ENCODE data around the gene SLC16A7.

Gene SLC16A7

DNA sequence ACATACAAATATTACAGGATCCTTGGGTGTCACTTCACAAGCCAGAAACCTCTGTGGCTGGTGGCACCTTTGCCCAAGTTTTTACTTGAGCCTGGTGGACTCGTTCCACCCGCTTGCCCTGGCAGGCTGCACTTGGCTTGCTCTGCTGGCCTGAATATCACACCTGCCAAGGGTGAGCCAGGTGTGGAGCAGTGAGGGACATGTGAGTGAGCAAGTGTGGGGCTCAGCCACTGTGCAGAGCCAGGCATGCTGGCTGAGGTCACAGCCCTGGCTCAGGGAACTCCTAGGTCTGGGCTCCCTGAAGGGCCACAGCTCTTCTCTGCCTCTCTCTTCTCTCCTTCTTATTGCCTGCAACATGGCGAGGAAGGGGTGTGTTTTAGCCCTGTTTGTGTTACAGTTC lies 82.0 kb downstream of the SLC16A7 start:
- no peak for DNase-seq

DNA sequence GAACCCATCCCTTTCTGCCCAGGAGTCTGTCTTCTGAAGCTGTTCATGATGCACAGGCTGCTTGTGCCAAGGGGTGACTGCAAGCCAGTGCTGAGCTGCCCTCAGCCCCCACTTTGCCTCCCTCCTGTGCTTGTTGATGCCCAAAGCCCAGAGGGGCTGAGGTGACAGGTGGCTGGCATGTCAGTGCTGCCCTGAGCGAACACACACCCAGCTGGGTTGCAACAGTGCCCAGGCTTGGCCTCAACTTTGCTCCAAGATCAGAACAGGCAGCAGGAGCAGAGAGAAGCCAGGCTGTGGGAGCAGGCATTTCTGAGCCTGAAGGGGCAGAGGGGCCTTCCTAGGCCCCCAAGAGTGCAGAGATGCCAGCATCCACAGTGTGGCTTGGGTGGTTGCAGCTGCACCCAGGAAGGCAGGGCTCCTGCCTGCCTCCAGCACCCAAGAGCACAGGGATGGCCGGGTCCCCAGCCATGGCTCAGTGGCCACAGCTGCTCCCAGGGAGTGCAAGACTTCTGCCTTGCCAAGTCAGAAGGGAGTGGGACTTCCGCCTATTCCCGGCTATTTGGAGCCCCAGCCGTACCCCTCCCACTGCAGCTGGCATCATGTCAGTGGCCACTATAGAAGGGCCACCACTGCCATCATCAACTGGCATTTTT lies 83.1 kb downstream of the SLC16A7 start:
- no peak for DNase-seq

DNA sequence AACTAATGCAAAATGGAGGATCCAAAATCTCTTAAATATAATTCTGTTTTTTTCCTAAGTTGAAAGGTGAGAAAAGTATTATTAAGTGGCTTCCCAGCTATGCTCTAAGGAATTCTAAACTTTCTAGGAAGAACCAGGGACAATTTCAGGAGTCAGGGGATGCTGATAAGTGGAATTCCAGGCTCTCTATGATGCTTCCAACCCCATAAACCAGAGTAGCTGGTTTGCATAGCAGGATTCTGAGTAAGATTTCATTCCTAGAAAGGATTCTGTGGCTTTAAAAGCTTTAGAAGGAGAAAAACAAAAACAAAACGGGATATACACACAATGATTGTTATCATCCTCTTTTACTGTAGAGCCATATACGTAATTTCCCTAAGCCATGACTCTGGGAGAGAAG lies 93.9 kb downstream of the SLC16A7 start:
- DNase-seq: no peak

DNA sequence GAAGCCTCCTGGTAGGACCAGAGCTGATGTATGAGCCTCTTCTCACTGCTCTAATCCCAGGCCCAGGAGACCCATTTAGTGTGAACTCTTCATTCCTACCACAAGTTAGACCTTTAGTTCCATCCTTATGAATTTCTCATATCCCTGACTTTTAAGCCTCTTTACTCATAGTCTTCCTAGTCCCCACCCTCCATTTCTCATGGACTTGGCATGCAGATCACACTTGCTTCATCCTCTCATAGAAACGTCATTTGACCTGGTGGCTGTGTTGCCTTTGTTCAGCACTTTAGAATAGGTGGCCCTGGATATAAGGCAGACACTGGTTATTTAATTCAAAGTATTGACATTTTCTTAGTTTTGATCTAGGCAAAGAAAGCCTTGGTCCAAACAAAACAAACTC lies 99.5 kb downstream of the SLC16A7 start:
- DNase-seq: no peak

DNA sequence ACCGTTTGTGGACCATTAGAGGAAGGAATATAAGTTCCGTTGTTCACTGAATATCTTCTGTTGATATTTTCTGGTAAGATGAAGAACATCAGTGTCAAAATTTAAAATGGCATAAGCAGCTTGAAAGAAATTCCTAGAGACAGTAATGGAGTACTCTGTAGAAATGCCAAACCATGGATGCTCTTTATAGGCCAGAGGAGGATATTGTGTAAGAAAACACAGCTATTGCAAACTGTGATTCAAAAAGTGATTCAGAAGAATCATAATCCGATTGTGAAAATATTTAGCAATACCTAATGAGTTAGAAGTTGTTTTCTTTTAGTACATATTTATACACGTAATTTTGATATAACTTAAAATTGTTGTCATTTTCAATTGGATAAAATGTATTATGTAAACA lies 102.8 kb downstream of the SLC16A7 start:
- no peak for DNase-seq

DNA sequence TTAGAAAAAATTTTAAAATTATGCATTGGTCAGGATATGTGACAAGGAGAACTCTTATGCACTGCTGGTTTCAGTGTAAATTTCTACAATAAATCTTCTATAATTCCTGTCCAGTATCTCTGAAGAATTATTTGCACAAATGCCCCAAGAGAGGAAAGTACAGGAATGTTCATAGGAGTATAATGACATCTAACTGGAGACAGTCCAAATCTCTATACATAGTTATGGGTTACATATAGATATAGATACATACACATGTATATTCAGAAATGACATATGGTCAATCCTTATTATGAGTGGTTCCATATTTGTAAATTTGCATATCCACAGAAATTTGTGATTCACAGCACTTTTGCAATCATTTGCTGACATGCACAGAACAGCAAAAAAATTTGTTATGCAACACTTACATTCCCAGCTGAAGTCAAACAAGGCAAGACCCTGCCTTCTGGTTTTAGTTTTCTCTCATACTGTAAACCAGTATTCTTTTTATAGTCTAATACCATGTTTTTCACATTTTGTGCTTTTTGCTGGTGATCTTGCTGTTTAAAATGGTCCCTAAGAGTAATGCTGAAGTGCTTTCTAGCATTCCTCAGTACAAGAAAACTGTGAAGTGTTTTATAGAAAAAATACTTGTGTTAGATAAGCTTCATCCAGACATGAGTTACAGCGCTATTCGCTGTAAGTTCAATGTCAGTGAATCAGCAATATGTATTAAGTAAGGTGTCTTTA lies 103.8 kb downstream of the SLC16A7 start:
- no peak for DNase-seq

DNA sequence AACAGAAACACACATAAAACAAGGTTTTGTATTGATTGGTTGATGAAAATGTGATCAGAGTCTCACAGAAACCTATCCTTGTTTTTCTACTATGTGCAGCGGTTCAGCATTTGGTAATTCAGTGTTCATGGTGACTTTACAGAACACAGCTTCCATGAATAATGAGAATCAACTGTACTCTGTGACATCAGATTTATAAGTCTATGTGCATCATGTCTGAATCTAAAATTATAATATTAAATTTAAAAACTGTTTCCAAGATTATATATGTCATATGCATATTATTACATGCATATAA lies 104.3 kb downstream of the SLC16A7 start:
- no peak for DNase-seq

DNA sequence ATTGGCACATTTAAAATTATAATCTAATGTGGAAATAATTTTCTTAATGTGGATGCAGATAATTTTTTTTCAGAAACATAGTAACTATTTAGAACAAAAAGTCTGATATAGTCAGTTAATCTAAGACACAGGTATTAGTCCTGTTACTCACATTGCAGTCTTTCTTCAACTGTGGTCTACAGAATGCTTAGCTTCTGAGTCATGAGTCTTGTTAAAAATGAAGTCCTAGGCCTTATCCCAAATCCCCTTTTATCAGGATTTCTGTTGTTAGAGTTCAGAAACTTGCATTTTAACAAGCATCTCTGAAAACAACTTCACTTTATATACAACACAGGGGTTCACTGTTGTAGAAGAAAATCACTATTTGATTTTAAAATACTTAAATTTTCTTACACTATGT lies 112.2 kb downstream of the SLC16A7 start:
- no peak for DNase-seq

DNA sequence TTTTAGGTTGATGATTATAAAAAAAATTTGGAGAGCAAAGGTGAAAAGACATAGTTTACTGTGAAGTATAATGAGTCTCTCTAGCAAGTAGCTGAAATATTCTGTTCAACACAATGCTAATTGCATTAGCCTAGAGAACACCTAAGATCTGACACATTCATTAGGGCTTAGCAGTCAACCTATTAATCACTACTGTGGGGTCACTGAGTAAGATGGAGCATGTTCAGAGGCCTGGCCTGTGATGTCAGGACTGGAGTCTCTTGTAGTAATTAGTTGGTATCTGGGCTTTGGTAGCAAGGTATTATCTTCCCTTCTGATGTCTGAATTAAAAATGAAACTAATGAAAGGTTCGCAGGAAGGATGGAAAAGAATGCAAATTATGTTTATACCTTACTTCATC lies 112.7 kb downstream of the SLC16A7 start:
- no peak for DNase-seq

DNA sequence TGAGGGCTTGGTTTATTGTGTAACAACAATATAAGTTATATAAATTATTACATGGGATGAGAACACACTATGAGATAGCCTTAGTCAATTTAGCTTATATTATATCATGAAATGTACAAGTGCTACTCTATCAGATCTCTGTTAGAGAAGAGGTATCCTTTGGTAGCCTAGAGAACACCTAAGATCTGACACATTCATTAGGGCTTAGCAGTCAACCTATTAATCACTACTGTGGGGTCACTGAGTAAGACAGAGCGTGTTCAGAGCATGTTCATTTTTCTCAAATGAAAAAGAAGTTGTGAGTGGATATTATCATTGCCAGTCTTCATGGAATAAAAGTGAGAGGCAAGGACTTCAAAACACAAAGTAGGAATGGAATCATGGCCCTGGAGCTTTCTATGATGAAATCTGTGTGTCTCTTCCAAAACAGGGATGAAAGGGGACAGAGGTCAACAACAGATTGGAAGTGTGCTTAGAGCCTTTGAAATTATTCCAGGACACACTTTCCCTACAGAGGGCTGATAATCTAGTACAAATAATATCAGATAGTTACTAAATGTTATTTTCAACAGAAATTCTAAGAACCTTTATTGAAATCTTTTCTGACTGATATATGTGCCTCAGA lies 114.3 kb downstream of the SLC16A7 start:
- no peak for DNase-seq

DNA sequence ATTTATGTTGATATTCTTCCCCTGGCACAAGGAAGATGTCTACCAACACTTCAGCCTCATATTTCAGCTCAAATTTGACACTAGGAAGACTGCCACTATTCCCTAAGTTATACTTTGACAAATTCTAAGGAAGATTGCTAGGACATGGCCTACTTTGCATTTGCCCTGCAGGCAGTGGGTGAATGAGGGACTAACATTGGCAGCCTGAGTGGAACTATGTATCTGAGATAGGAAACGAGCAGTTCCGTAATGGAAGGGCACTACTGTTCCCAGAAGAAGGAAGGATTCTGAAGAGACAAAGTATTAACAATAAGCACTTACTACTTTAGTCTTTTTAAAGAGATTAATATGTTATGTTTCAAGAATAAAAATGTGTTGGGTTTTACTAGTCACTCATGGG lies 115.1 kb downstream of the SLC16A7 start:
- DNase-seq: no peak

DNA sequence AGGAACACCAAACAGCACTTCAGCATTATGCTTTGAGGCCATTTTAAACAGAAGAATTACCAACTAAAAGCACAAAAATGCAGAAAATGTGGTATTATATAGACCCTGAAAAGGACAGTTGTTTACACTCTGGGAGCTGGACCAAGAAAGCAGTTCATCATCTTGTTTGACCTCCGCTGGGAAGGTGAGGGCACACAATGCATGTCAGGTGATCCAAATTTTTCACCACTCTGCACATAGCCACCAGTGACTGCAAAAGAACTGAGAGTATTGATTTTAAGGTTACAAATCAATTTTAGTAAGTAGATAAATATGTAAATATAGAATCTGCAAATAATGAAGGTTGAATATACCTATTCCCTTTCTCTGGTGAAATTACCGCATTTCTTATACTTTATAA lies 119.6 kb downstream of the SLC16A7 start:
- no peak for DNase-seq

DNA sequence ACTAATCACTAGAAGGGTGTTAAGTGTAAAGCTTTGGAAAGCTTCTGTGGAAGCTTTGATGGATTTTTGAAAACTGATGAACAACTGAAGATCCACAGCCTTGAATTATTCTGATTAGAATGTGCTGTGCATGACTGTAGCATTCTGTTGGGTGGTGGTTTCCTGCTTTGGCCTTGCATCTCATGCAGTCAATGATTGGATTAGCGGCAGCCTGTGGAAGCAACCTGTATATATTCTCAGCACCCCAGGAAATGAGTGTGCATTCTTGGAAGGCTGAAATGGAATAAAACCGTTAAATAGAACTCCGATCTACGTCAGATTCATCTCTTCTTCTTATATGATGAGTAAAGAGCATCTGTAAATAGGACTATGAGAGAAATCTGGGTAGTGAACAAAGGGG lies 120.2 kb downstream of the SLC16A7 start:
- no peak for DNase-seq

DNA sequence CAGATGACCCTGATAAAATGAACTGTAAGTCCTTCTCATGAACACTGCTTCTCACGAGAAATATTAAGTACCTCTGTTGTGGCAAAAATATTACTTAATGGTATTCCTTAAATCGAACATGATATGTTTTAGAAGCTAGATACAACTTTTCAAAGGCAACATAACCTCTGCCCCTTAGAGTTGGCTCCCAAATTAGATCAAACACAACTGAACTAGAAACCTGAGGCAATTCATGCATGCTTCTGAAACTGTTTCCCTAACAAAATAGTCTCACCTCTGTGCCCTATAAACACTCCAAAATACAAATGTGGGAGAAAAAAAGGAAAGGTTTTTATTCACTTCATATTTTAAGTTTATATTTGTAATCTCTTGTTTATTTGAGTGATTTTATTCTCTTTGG lies 121.6 kb downstream of the SLC16A7 start:
- no peak for DNase-seq

DNA sequence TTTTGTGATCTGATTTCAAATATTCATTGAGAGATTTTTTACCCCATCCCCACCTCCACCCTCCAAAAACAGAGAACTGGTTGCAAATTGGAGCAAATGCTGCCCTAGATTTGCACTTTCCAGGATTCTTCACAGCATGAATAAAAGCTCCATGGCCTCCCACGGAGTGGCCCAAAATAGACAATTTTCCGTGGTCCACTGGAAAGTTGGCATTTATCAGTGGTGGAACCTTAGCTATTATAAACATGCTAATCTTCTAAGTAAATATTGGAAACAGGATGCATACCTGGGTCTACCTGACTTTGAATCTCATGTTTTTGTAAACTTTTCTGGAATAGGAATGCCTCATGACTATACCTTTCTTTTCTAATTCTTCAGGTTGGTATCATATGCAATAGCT lies 123.9 kb downstream of the SLC16A7 start:
- DNase-seq: no peak

DNA sequence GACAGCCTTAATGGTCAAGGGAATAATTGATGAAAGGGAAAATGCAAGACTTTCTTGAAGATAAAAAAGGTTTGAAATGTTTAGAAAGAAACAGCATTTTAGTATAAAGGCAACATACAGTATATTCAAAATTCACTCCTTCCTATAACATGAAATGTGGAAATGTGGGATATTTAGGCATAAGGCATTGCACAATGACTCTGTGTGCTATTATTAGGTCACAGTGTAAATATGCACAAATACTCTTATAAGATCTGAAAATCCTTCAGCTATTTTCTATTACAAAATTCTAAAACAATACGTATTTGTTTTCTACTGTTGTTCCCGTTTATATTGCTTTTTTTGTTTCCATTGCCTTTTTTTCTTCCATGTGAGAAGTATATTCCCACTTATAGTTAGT lies 127.7 kb downstream of the SLC16A7 start:
- no peak for DNase-seq

DNA sequence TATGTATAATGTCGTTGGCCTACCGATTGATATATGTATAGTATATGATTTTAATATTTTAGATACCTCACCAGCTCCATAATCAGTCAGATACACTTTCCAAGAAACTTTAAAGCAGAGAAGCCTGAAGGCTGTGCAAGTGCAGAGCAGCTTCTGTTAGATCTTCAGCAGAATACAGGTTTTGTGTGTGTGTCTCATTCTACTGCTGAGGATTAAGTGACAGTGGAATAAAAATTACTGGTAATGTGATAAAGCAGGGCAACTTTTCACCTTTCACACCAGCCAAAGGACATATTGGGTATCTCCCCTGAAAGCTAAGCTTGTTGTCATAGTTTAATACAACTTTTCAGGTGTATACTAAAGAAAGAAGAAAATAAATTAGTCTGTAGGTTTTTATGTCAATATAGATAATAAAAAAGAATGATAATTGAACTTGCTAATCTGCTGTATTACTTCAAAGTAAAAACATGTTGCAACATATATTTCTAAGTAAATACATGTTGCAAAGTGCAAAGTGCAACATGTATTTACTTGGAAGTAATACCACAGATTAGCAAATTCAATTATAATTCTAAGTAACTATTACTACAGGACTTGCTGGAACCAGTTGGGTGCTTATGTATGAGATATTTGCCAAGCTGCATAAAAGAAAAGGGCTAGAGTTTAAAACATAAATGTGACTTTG lies 128.3 kb downstream of the SLC16A7 start:
- DNase-seq: no peak

DNA sequence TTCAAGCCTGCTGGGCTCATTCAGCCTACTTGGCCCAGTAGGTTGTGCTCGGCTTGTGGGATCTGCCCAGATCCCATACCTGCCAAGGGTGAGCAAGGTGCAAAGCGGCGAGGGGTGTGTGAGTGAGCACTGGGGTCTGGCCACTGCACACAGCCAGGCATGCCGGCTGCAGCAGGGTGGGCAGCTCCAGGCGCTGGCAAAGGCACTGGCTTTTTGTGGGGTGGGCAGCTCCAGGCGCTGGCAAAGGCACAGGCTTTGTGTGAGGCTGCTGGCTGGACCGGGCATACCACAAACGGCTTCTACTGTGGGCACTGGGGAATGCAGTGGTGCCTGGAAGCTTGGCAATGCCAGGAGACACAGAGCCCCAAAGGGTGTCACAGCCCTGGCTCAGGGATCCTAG lies 137.4 kb downstream of the SLC16A7 start:
- DNase-seq: no peak

DNA sequence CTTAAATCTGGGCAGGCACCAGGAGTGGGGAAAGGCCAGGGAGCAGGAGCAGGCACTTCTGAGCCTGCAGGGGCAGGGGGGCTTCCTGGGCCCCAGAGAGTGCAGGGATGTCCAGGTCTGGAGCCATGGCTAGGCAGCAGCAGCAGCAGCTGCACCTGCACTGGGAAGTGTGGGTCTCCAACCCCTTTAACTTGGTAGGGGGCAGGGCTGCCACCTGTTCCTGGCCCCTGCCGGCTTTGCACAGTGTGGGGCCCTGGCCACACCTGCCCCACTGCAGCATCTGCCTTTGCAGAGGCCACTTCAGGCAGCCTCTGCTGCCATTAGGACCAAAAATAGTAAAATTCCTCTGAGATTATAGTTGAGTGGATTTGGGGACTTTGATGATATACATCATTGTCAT lies 138.5 kb downstream of the SLC16A7 start:
- DNase-seq: no peak

DNA sequence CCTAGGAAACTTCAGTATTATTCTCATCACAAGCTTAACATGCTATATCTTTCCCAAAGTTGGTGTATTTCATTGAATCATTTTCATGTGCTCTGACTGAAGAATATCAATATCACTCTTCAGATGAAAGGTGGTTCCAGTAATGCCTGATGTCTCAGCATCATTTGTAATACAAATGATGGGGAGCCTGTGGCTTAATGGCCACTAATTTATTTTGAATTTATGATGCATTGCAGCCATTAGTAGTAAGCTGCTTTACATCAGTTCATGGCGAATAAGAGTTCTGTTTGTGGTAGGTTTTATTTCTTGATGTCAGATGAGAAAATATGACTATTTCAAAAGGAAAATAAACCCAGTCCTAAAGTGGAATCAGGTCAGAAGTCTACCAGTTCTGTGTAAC lies 139.4 kb downstream of the SLC16A7 start:
- DNase-seq: no peak

DNA sequence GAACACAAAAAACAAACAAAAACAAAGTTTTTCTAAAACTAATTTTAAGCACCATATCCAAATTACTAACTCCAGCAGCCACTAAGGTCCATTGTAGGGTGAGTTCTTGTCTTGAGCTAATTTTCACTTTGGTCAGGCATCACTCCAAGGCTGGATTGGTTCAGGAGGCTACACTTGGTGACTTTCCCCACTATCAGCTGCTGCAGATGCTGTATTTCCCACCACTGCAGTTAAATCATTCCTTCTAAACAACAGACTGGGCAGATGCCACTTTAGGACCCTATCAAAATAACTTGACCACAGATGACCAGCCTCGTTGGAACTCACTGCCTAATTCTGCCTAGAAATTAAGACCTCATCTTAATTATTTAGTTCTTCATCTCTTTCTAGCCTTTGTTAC lies 140.5 kb downstream of the SLC16A7 start:
- no peak for DNase-seq

DNA sequence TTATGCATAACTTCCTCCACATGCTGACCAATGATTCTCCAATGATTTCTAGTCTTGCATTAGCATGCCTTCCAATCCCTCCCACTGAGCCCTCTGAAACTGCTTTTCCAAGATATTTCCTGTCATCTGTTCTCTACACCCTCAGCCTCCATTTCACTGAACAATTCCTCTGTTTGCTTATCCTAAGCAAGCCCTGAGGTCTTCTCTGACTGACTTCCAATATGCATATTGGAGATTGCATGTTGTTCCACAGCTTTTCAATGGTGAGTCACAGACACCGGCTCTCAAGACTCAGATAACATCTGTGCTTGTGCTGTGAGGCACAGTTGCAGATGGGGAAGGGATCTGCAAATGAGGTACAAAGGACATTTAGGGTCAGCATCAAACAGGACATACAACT lies 141.0 kb downstream of the SLC16A7 start:
- DNase-seq: no peak

DNA sequence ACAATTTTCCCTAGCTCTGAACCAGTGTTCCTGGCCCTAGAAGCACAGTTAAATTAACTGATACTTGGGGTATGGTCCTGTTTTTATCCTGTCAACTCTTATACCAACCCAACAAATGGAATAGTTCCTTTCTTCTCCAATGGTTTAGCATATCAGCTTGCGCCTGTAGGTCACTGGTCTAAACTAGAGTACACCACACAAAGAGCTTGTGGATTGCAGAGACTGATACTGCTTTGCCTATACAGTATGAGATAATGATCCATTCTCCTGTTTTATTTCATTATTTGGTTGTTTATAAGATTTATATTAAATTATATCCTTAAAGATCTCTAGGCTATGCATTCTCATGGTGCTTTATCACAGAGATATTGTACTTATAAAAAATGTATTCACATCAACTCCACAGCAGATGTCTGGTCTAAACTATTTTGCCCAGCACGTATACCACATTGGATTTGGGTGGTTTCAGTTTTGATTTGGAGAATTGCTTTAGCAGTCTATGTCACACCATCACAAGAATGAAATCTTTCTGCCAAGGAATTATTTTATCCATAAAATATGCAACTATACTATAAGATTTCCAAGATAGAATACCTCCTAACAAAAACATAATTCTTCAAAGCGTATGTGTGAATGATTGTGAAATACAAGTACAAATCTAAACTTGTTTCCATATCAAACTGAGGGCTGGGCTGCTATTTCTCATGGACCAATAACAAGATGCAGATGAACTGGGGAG lies 142.1 kb downstream of the SLC16A7 start:
- DNase-seq: no peak

DNA sequence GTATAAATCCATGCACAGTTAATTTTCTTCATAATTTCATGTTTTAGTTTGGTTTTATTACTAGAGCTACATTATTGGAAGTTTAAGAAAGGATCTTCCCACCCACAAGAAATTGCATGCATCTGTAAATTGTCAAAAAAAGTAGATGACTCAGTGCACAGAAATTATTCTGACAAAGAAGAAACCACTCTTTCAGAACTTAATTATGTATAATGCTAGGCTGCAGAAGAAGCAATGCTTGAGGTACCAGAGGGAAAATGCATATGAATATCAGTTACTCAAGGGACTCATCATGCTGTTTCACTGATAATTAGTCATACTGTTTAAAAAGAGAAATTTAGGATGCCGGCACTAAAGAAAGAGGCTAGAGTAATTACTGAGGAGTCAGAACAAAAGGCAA lies 147.0 kb downstream of the SLC16A7 start:
- DNase-seq: no peak
